Esophagus muscularis mucosa (tissue), 4 donors: ENCODE results near the gene DCAF15. TPM values are rescaled to one million over a fixed set of nuclear protein-coding genes. Genes with fewer than 3 reads are reported as not detected.

ENCODE experiments used
- DNase-seq: peaks from one replicate; pipeline ENCODE4 v3.0.0-alpha.2; 2017; ENCODE audit errors: extremely low spot score
- H3K27ac ChIP-seq, 4 donors: fragments of 200-600 bp; sonication (generic); replicated peaks in 1 of 4; 1 replicate in 3 of 4; 2 replicates in 1 of 4; pipeline ENCODE4 v1.5.1; 2016 to 2019; ENCODE audit warnings: mild to moderate bottlenecking in 1 of 4
- H3K27me3 ChIP-seq, 4 donors: fragments of 200-600 bp; sonication (generic); one replicate each; pipeline versions ENCODE4 v1.5.1 to v1.6.0; 2016 to 2019
- H3K36me3 ChIP-seq, 4 donors: fragments of 200-600 bp; sonication (generic); one replicate each; pipeline ENCODE4 v1.5.1; 2016 to 2019
- H3K4me1 ChIP-seq, 4 donors: fragments of 200-600 bp; sonication (generic); one replicate each; pipeline ENCODE4 v1.5.1; 2016 to 2019
- H3K4me3 ChIP-seq, 4 donors: fragments of 200-600 bp; sonication (generic); 1 replicate in 2 of 4; 2 replicates in 2 of 4; pipeline ENCODE4 v1.5.1; 2016 to 2019; ENCODE audit warnings: mild to moderate bottlenecking in 4 of 4, moderate library complexity in 1 of 4
- H3K9me3 ChIP-seq, 4 donors: fragments of 200-600 bp; sonication (generic); 1 replicate in 3 of 4; 2 replicates in 1 of 4; pipeline ENCODE4 v1.5.1; 2016 to 2019
- CTCF ChIP-seq, 3 experiments: fragments of 200-600 bp in 2 of 3; fragments of 450-650 bp in 1 of 3; sonication (generic) in 2 of 3; IDR thresholded peaks; one replicate each; pipeline ENCODE4 v1.5.1; 2017 to 2019; ENCODE audit warnings: antibody characterized with exemption in 3 of 3, mild to moderate bottlenecking in 2 of 3, moderate library complexity in 1 of 3
- EP300 ChIP-seq: sonication (generic); formaldehyde crosslinking; IDR thresholded peaks from one replicate; pipeline ENCODE4 v1.6.1; 2017; ENCODE audit warnings: antibody characterized with exemption
- POLR2A ChIP-seq: fragments of 450-650 bp; IDR thresholded peaks from one replicate; pipeline ENCODE4 v1.6.1; 2017; ENCODE audit warnings: antibody characterized with exemption, moderate library complexity, mild to moderate bottlenecking, low read depth
- POLR2AphosphoS5 ChIP-seq, 2 donors: sonication (generic); formaldehyde crosslinking; IDR thresholded peaks; one replicate each; pipeline ENCODE4 v1.6.1; 2017; ENCODE audit warnings: antibody characterized with exemption in 2 of 2
- WGBS: methylation state at CpG from one replicate; pipeline ENCODE4 v1.1.5; 2018; 5-methylcytosine and 5-hydroxymethylcytosine counted together
- intact Hi-C: fragments of 100-400 bp; cut with DNase I; formaldehyde crosslinking; loops from one replicate; pipeline ENCODE4 v1.15.1; 2023
- total RNA-seq, 4 donors: library from RNA; depleted of rRNA; stranded (reverse); fragments of >200 nt; gene quantifications; one replicate each; pipeline versions ENCODE4 v1.1.0 to v1.2.1, GENCODE V29; 2016

DCAF15 gene
- total RNA-seq, 4 donors from 2014 or later, result 9.8 to 23.9 (median 13.4) TPM

GRCh38 chr19:13995878-13996765 lies 43.8 kb downstream of the DCAF15 start:
- Histone ChIP-seq H3K4me1 (peaks cover 0 to 7% (median 2%) of the 10 kb centered on the region in 4 donors), H3K27me3 (no peaks in the 10 kb centered on the region), H3K4me3 (no peak overlapping the region), H3K27ac (no peak overlapping the region), H3K36me3 (peaks cover 0 to 42% (median 31%) of the 10 kb centered on the region in 4 donors), H3K9me3 (peaks cover 0 to 6% (median 0%) of the 10 kb centered on the region in 4 donors)
- TF ChIP-seq CTCF (IDR thresholded peaks at IDR 0.05) (no peak), EP300 (no peak), POLR2A (no peak), POLR2AphosphoS5 (IDR thresholded peaks at IDR 0.05) (no peak)
- no peak for DNase-seq
- intact Hi-C loops, result no loop called here
- WGBS, result 93% methylated on average over 14 of the region's 14 CpGs

- H3K36me3 ChIP-seq, result peaks cover 0 to 33% (median 24%) of the 10 kb centered on the region in 4 donors
- H3K4me1 ChIP-seq, result peaks cover 0 to 7% (median 2%) of the 10 kb centered on the region in 4 donors
- TF ChIP-seq POLR2AphosphoS5 (IDR thresholded peaks at IDR 0.05) (no peak), EP300 (no peak), CTCF (IDR thresholded peaks at IDR 0.05) (no peak), POLR2A (no peak)
- H3K9me3 ChIP-seq, result peaks cover 0 to 6% (median 0%) of the 10 kb centered on the region in 4 donors
- DNase-seq, result no peak
- no peak overlapping the region for H3K4me3 ChIP-seq
- H3K27ac ChIP-seq, result no peak overlapping the region
- H3K27me3 ChIP-seq, result no peaks in the 10 kb centered on the region
- intact Hi-C loops, result no loop called here
- WGBS, result 94% methylated on average over 19 of the region's 22 CpGs
These were observed 44.8 kb downstream of the DCAF15 start for GRCh38 chr19:13996928-13997630.

GRCh38 chr19:13997631-13997962 lies 45.3 kb downstream of the DCAF15 start:
- Histone ChIP-seq H3K27me3 (no peaks in the 10 kb centered on the region), H3K4me1 (peaks cover 3 to 11% (median 5%) of the 10 kb centered on the region in 4 donors), H3K4me3 (no peak overlapping the region), H3K9me3 (peaks cover 0 to 6% (median 0%) of the 10 kb centered on the region in 4 donors), H3K27ac (no peak overlapping the region), H3K36me3 (peaks cover 0 to 28% (median 19%) of the 10 kb centered on the region in 4 donors)
- TF ChIP-seq POLR2AphosphoS5 (IDR thresholded peaks at IDR 0.05) (no peak), CTCF (IDR thresholded peaks at IDR 0.05) (no peak), EP300 (no peak), POLR2A (no peak)
- intact Hi-C loops, result no loop called here
- no peak for DNase-seq
- 86% methylated on average over 1 of the region's 6 CpGs for WGBS

- H3K4me1 ChIP-seq, result peaks cover 11 to 19% (median 12%) of the 10 kb centered on the region in 4 donors
- 100% methylated on average over 1 of the region's 1 CpG for WGBS
- no peak overlapping the region for H3K4me3 ChIP-seq
- H3K27me3 ChIP-seq, result no peaks in the 10 kb centered on the region
- no peak for DNase-seq
- TF ChIP-seq CTCF (IDR thresholded peaks at IDR 0.05) (no peak), EP300 (no peak), POLR2AphosphoS5 (IDR thresholded peaks at IDR 0.05) (no peak), POLR2A (no peak)
- intact Hi-C loops, result no loop called here
- peaks cover 0 to 6% (median 0%) of the 10 kb centered on the region in 4 donors for H3K9me3 ChIP-seq
- peaks cover 0 to 19% (median 11%) of the 10 kb centered on the region in 4 donors for H3K36me3 ChIP-seq
- no peak overlapping the region for H3K27ac ChIP-seq
These were observed 46.1 kb downstream of the DCAF15 start for GRCh38 chr19:13998426-13998825.
